Stimulated activated CD8-positive, alpha-beta memory T cell treated with anti-CD3 and anti-CD28 coated beads, Interleukin-7, amount 100 ng/mL, for 48 hours (primary cell): ENCODE data around the gene TMEM242.
A peak's percentile ranks its signal among the peaks of the same experiment; 100 is the strongest.
"Not testable (repeated sequence)": the region's sequence is repeated elsewhere in the genome, so short reads cannot be mapped to it uniquely, and the experiment has no call there.

Source experiments
- DNase-seq, 2 donors: peaks; one replicate each; pipeline ENCODE4 v3.0.0-alpha.2; 2020; ENCODE audit warnings: low read depth in 1 of 2; ENCODE audit errors: extremely low read depth in 1 of 2

TMEM242 gene

GRCh38 chr6:157323255-157323965 lies at the start of gene TMEM242:
Gene TMEM242, minus strand, starts transcription at chr6:157323519. Its CDS starts 20 bp downstream, at chr6:157323499.
- peak; percentile 81 to 82 for DNase-seq

- DNase-seq, result no peak
Measured at GRCh38 chr6:157372501-157373280, 49.4 kb upstream of the TMEM242 start.

GRCh38 chr6:157370755-157371154 lies 47.4 kb upstream of the TMEM242 start:
- no peak for DNase-seq

GRCh38 chr6:157368359-157369049 lies 45.2 kb upstream of the TMEM242 start:
- DNase-seq, result no peak

- DNase-seq, result no peak
Measured at GRCh38 chr6:157366648-157367047, 43.3 kb upstream of the TMEM242 start.

GRCh38 chr6:157364705-157365104 lies 41.4 kb upstream of the TMEM242 start:
- DNase-seq, result no peak

GRCh38 chr6:157361886-157362285 lies 38.6 kb upstream of the TMEM242 start:
- DNase-seq, result no peak

GRCh38 chr6:157358287-157358686 lies 35.0 kb upstream of the TMEM242 start:
- DNase-seq, result no peak

- no peak for DNase-seq
Measured at GRCh38 chr6:157346373-157346772, 23.1 kb upstream of the TMEM242 start.

GRCh38 chr6:157343732-157344131 lies 20.4 kb upstream of the TMEM242 start:
- no peak for DNase-seq

GRCh38 chr6:157339432-157339831 lies 16.1 kb upstream of the TMEM242 start:
- DNase-seq, result no peak

- DNase-seq, result no peak
Measured at GRCh38 chr6:157337751-157338150, 14.4 kb upstream of the TMEM242 start.

GRCh38 chr6:157337276-157337675 lies 14.0 kb upstream of the TMEM242 start:
- DNase-seq, result not testable (repeated sequence)

GRCh38 chr6:157335829-157336228 lies 12.5 kb upstream of the TMEM242 start:
- no peak for DNase-seq

- no peak for DNase-seq
Measured at GRCh38 chr6:157333956-157334355, 10.6 kb upstream of the TMEM242 start.

- DNase-seq, result no peak
Measured at GRCh38 chr6:157333537-157333936, 10.2 kb upstream of the TMEM242 start.

- DNase-seq, result no peak
Measured at GRCh38 chr6:157332813-157333212, 9.5 kb upstream of the TMEM242 start.

GRCh38 chr6:157330831-157331230 lies 7.5 kb upstream of the TMEM242 start:
- DNase-seq, result no peak

- DNase-seq, result no peak
Measured at GRCh38 chr6:157329829-157330228, 6.5 kb upstream of the TMEM242 start.

- DNase-seq, result no peak
Measured at GRCh38 chr6:157328108-157328692, 4.9 kb upstream of the TMEM242 start.

GRCh38 chr6:157326979-157327378 lies 3.7 kb upstream of the TMEM242 start:
- DNase-seq, result no peak
